Ishikawa (cell line): ENCODE data around the gene KCNJ18.

Experiments
- CEBPB ChIP-seq: IDR thresholded peaks from 2 replicates; pipeline ENCODE4 v1.6.1; 2012
- CREB1 ChIP-seq: IDR thresholded peaks from 2 replicates; pipeline ENCODE4 v1.6.1; 2012; ENCODE audit warnings: low read depth
- EP300 ChIP-seq: IDR thresholded peaks from 2 replicates; pipeline ENCODE4 v1.6.1; 2012; ENCODE audit warnings: borderline replicate concordance
- FOXM1 ChIP-seq: IDR thresholded peaks from 2 replicates; pipeline ENCODE4 v1.6.1; 2012; ENCODE audit warnings: low read depth, borderline replicate concordance
- MAX ChIP-seq: IDR thresholded peaks from 2 replicates; pipeline ENCODE4 v1.6.1; 2012
- NFIC ChIP-seq: IDR thresholded peaks from 2 replicates; pipeline ENCODE4 v1.6.1; 2012
- RAD21 ChIP-seq: IDR thresholded peaks from 2 replicates; pipeline ENCODE4 v1.6.1; 2012; ENCODE audit warnings: low read depth
- REST ChIP-seq: IDR thresholded peaks from 2 replicates; pipeline ENCODE4 v1.6.1; 2012; ENCODE audit warnings: low read depth, mild to moderate bottlenecking
- TAF1 ChIP-seq: IDR thresholded peaks from 2 replicates; pipeline ENCODE4 v1.6.1; 2012; ENCODE audit warnings: low read depth, mild to moderate bottlenecking
- TCF12 ChIP-seq: IDR thresholded peaks from 2 replicates; pipeline ENCODE4 v1.6.1; 2012; ENCODE audit warnings: low read depth
- TEAD4 ChIP-seq: IDR thresholded peaks from 2 replicates; pipeline ENCODE4 v1.6.1; 2012
- USF1 ChIP-seq: IDR thresholded peaks from 2 replicates; pipeline ENCODE4 v1.6.1; 2012
- YY1 ChIP-seq: IDR thresholded peaks from 2 replicates; pipeline ENCODE4 v1.6.1; 2012; ENCODE audit warnings: low read depth
- ZBTB7A ChIP-seq: IDR thresholded peaks from 2 replicates; pipeline ENCODE4 v1.6.1; 2012; ENCODE audit warnings: low read depth

- TF ChIP-seq EP300 (no peak), CREB1 (no peak), RAD21 (no peak), YY1 (no peak), USF1 (no peak), REST (no peak), MAX (peak; percentile 54; the same call in 1 of the 2 replicates), FOXM1 (no peak), TEAD4 (no peak), TAF1 (no peak), NFIC (no peak), TCF12 (no peak), CEBPB (no peak), ZBTB7A (no peak)
Observed at GRCh38 chr17:21678393-21679081, 13.8 kb upstream of the KCNJ18 start.
